HEK293 (cell line): ENCODE results near the gene FAM169A.

Experiments
- ZNF830 ChIP-seq: fragments of 450-650 bp; IDR thresholded peaks from 2 replicates; pipeline ENCODE4 v1.5.0; 2018; ENCODE audit warnings: missing biosample characterization, missing genetic modification characterization, low read depth, mild to moderate bottlenecking, moderate library complexity
- TF ChIP-seq, protein P1 (sequence below): fragments of 450-650 bp; formaldehyde crosslinking; IDR thresholded peaks from 2 replicates; pipeline ENCODE4 v1.5.1; 2016; ENCODE audit warnings: missing biosample characterization, missing genetic modification characterization

DNA sequence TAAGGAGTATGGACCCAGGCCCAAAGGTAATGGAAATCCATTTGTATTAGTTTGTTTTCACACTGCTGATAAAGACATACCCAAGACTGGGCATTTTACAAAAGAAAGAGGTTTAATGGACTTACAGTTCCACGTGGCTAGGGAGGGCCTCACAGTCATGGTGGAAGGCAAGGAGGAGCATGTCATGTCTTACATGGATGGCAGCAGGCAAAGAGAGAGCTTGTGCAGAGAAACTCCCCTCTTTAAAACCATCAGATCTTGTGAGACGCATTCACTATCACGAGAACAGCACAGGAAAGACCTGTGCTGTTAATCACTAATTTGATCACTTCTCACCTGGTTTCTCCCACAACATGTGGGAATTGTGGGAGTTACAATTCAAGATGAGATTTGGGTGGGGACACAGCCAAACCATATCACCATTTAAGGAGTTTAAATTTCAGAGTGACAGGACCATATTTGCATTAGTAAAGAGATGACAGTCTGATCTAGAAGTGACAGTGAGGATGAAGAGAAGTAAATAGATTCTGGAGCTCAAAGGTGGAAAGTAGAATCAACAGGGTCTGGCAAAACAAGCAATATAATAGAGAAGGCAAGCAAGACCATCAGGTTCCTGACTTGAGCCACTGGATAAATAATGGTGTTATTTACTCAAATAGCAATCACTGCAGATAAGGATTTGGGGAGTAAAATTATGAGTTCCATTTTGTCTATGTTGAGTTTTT is 7.5 kb upstream of the FAM169A start:
- TF ChIP-seq, protein P1, sequence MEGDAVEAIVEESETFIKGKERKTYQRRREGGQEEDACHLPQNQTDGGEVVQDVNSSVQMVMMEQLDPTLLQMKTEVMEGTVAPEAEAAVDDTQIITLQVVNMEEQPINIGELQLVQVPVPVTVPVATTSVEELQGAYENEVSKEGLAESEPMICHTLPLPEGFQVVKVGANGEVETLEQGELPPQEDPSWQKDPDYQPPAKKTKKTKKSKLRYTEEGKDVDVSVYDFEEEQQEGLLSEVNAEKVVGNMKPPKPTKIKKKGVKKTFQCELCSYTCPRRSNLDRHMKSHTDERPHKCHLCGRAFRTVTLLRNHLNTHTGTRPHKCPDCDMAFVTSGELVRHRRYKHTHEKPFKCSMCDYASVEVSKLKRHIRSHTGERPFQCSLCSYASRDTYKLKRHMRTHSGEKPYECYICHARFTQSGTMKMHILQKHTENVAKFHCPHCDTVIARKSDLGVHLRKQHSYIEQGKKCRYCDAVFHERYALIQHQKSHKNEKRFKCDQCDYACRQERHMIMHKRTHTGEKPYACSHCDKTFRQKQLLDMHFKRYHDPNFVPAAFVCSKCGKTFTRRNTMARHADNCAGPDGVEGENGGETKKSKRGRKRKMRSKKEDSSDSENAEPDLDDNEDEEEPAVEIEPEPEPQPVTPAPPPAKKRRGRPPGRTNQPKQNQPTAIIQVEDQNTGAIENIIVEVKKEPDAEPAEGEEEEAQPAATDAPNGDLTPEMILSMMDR (tag by site-specific recombination) = no peak
- TF ChIP-seq ZNF830 = no peak
